Subcutaneous adipose tissue (tissue), 4 donors: ENCODE results near the gene NR2C2AP. TPM values are rescaled to one million over a fixed set of nuclear protein-coding genes. Genes with fewer than 3 reads are reported as not detected.

ENCODE experiments used
- total RNA-seq, 4 donors: library from RNA; depleted of rRNA; stranded (reverse); fragments of >200 nt; gene quantifications; one replicate each; pipeline ENCODE4 v1.1.0, GENCODE V29; 2016
- TF ChIP-seq, protein P1 (sequence below): fragments of 450-650 bp; IDR thresholded peaks from one replicate; pipeline ENCODE4 v1.5.1; 2016; ENCODE audit warnings: low read depth, mild to moderate bottlenecking, control low read depth, antibody characterized with exemption, moderate library complexity

NR2C2AP gene
- total RNA-seq, 4 donors from 2014 or later = 7.0 to 16.3 (median 11.9) TPM

DNA sequence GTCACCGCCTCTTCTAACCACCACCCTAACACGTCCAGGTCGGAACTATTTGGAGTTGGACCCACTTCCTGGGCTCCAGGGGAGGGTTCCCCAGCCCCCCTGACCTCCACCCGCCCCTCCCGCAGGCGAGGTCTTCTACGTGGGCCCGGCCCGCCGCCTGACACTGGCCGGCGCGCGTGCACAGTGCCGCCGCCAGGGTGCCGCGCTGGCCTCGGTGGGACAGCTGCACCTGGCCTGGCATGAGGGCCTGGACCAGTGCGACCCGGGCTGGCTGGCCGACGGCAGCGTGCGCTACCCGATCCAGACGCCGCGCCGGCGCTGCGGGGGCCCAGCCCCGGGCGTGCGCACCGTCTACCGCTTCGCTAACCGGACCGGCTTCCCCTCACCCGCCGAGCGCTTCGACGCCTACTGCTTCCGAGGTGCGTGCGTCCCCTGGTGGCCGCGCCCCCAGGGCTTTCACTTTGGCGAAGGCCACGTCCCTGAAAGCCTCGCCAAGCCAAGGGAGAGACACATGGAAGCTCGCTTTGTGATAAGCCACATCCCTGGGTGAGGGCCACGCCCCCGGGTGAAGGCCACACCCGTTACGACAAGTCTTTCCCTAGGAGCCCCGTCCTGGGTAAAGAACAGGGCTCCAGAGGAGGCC is 21.8 kb upstream of the NR2C2AP start:
- TF ChIP-seq, protein P1, sequence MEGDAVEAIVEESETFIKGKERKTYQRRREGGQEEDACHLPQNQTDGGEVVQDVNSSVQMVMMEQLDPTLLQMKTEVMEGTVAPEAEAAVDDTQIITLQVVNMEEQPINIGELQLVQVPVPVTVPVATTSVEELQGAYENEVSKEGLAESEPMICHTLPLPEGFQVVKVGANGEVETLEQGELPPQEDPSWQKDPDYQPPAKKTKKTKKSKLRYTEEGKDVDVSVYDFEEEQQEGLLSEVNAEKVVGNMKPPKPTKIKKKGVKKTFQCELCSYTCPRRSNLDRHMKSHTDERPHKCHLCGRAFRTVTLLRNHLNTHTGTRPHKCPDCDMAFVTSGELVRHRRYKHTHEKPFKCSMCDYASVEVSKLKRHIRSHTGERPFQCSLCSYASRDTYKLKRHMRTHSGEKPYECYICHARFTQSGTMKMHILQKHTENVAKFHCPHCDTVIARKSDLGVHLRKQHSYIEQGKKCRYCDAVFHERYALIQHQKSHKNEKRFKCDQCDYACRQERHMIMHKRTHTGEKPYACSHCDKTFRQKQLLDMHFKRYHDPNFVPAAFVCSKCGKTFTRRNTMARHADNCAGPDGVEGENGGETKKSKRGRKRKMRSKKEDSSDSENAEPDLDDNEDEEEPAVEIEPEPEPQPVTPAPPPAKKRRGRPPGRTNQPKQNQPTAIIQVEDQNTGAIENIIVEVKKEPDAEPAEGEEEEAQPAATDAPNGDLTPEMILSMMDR = no peak

DNA sequence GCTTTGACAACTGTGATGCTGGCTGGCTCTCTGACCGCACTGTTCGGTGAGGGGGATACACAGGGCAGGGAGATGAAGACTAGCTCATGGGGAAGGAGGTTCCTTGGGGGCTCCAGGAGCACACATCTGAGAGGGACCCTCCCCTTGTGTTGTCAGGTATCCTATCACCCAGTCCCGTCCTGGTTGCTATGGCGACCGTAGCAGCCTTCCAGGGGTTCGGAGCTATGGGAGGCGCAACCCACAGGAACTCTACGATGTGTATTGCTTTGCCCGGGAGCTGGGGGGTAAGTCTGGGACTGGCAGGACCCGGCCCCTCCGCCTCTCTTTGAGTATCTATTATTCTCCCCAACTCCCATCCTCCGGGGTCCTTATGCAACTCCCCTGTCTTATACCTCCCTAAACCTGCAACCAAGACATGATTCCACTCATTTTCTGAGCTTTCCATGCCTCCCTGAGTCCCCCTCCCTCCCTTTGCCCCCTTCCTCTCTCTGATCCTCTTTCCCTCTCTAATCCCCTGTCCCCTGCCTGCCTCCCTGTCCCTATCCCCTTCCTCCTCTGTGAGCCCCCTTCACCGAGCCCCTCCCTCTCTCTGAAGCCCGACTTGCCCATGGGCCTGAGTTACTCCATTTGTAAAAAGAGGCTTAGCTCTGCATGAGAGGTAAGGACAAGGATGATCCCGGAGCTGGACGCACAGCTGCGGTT is 21.1 kb upstream of the NR2C2AP start:
- TF ChIP-seq, protein P1 = no peak

DNA sequence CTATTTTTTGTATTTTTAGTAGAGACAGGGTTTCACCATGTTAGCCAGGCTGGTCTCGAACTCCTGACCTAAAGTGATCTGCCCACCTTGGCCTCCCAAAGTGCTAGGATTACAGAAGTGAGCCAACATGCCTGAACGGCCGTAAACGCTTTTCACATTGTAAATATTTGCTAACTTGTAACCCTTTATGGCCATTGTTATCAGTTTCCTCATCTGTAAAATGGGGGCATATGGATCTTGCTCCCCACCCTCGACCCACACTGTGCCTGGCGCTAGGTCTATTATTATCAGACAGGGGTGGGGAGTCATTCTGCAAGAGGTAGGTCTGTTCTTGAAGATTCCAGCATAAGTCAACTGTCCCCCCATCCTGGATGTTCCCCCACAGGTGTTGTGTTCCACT is 20.4 kb upstream of the NR2C2AP start:
- TF ChIP-seq, protein P1 = no peak

DNA sequence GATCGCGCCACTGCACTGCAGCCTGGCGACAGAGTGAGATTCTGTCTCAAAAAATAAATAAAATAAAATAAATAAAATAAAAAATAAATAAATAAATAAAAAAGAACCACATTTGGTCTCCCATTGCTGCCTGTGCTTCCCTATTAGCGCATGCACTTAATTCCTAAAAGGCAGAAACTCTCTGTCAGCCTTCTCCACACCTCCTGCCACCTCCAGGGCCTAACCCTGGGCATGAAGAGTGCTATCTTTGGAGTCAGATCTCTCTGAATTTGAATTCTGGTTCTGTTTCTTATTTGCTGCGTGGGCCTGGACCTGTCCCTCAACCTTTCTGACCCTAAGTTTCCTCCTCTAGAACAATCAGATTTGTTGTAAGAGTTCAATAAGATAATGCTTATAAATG is 19.8 kb upstream of the NR2C2AP start:
- TF ChIP-seq, protein P1 = no peak

DNA sequence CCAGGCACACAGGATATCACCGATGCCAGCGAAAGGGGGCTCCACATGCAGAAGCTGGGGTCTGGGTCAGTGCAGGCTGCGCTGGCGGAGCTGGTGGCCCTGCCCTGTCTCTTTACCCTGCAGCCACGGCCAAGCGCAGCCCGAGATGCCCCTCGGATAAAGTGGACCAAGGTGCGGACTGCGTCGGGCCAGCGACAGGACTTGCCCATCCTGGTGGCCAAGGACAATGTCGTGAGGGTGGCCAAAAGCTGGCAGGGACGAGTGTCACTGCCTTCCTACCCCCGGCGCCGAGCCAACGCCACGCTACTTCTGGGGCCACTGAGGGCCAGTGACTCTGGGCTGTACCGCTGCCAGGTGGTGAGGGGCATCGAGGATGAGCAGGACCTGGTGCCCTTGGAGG is 15.7 kb upstream of the NR2C2AP start:
- TF ChIP-seq, protein P1 = no peak

DNA sequence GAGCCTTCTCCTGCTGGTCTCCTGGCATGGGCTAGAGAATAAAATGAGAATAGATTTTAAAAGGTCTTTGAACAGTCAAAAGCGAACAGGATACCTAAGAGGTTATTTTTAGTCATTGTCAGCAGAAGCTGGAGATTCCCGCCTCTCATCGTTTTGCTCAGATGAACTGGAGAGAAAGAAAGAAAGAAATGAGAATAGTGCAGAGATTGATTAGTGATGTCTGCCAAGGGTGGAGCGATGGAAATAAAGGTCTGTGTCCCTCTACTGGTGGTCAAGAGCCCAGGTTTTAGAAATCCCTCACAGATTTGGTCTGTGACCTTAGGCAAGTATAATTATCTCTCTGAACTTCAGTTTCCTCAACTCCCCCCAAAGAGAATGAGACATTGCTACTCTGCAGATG is 13.9 kb upstream of the NR2C2AP start:
- TF ChIP-seq, protein P1 = no peak

DNA sequence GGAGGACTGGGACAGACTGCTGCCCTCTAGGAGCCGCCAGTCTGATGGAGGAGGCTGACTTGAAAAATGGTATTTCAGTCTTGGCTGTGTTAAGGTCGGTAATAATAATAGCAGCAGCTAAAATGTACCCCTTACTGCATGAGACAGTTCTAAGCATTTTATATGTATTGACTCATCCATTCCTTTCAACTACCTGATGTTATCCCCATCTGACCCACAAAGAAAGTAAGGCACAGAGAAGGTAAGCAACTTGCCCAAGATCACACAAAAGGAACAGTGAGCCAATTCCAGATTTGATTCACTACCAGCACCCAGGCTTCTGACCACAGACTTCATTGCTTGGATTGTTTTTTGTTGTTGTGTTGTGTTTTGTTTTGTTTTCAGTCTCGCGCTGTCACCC is 12.6 kb upstream of the NR2C2AP start:
- TF ChIP-seq, protein P1 = no peak
